ENCODE data around the gene UNC13B. TPM values are rescaled to one million over a fixed set of nuclear protein-coding genes. Genes with fewer than 3 reads are reported as not detected.
A peak's percentile ranks its signal among the peaks of the same experiment; 100 is the strongest.

Gene UNC13B
- total and polyA plus RNA-seq, 7 donors = 7.0 to 12.9 (median 10.5) TPM

DNA sequence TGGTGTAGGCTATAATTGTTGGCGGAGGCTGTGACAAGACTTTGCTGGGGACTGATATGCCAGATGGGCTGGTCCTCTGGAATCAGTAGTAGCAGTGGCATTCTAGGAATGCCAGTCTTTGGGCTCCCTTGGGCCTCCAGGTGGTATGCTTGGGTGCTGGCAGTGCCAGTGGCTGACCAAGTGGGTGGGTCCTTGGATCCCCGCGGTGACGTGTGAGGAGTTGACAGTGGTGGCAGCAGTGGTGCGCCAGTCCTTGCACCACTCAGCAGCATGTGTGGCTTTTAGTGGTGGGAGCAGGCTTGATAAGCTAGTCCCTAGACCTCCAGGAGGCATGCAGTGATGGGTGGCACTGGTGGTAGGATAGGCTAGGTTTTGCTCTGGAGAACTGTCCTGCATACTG is 63.9 kb downstream of the UNC13B start:
- Histone ChIP-seq H3K4me3 (no peak overlapping the region), H3K27me3 (ENCODE audit: insufficient read depth in 3 of 3, low read length in 2 of 3) (no peaks in the 10 kb centered on the region), H3K27ac (no peak overlapping the region), H3K4me1 (peaks cover 34% of the 10 kb centered on the region), H3K9me3 (peaks cover 19% of the 10 kb centered on the region), H3K36me3 (ENCODE audit: insufficient read depth in 1 of 2, low read depth in 1 of 2) (no peaks in the 10 kb centered on the region)
- DNase-seq (no peak), ATAC-seq (peak in 1 of 4 donors; percentile 27)
- intact Hi-C loops (cut with DNase I) = loop anchor here in 1 of 2 donors (5.0 kb wide), 1 partner anchor 58 kb away; no protein-coding TSS in a partner anchor
- TF ChIP-seq, protein P1, sequence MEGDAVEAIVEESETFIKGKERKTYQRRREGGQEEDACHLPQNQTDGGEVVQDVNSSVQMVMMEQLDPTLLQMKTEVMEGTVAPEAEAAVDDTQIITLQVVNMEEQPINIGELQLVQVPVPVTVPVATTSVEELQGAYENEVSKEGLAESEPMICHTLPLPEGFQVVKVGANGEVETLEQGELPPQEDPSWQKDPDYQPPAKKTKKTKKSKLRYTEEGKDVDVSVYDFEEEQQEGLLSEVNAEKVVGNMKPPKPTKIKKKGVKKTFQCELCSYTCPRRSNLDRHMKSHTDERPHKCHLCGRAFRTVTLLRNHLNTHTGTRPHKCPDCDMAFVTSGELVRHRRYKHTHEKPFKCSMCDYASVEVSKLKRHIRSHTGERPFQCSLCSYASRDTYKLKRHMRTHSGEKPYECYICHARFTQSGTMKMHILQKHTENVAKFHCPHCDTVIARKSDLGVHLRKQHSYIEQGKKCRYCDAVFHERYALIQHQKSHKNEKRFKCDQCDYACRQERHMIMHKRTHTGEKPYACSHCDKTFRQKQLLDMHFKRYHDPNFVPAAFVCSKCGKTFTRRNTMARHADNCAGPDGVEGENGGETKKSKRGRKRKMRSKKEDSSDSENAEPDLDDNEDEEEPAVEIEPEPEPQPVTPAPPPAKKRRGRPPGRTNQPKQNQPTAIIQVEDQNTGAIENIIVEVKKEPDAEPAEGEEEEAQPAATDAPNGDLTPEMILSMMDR (IDR thresholded peaks at IDR 0.05) = no peak
- WGBS, 3 donors = 73 to 79% (median 75%) methylated on average over 5 of the region's 5 CpGs

DNA sequence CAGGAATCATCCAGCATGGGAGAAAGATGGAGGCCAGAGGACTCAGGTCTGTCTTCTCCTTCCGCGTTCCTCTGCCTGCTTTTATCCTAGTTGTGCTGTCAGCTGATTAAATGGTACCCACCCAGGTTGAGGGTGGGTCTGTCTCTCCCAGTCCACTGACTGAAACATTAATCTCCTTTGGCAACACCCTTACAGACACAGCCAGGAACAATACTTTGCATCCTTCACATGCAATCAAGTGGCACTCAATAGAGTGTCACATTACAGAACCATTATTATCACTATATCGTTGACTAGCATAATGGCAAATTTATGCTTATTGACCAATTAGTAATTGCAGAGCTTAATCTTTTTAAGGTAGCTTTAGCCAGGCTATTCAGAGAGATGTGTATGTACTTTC is 64.8 kb downstream of the UNC13B start:
- DNase-seq (no peak), ATAC-seq (peak in 1 of 4 donors; percentile 27)
- Histone ChIP-seq H3K27me3 (ENCODE audit: insufficient read depth in 3 of 3, low read length in 2 of 3) (no peaks in the 10 kb centered on the region), H3K27ac (no peak overlapping the region), H3K36me3 (ENCODE audit: insufficient read depth in 1 of 2, low read depth in 1 of 2) (no peaks in the 10 kb centered on the region), H3K4me1 (peaks cover 43% of the 10 kb centered on the region), H3K4me3 (no peak overlapping the region), H3K9me3 (peaks cover 19% of the 10 kb centered on the region)
- TF ChIP-seq, protein P1 (IDR thresholded peaks at IDR 0.05) = no peak
- intact Hi-C loops (cut with DNase I) = loop anchor here in 1 of 2 donors (5.0 kb wide), 1 partner anchor 59 kb away; no protein-coding TSS in a partner anchor
- 52 to 76% (median 69%) methylated on average over 3 of the region's 3 CpGs for WGBS, 3 donors

DNA sequence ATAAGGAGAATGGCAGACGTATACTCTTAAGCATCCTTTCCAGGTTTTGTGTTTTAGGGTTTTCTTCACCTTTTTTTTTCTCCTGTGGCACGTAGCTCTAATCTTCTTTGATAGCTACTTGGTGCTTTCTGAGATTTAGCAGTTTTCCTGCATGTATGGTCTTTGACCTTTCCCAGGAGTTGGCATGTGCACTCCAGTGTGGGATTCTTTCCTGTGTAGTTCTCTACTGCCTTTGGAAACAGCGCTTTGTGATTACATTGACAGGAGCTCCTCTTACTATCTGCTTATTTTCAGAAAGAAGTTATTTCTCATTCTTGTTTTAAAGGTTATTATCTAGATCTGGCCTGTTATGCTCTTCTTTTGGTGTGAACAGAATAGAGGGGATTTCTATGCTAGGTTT is 65.5 kb downstream of the UNC13B start:
- no peaks in the 10 kb centered on the region for H3K36me3 ChIP-seq (ENCODE audit: insufficient read depth in 1 of 2, low read depth in 1 of 2)
- peak in 1 of 4 donors; percentile 27 for ATAC-seq
- no peak for DNase-seq
- no peak overlapping the region for H3K4me3 ChIP-seq
- WGBS, 3 donors = 22 to 50% (median 28%) methylated on average over 3 of the region's 3 CpGs
- H3K27me3 ChIP-seq (ENCODE audit: insufficient read depth in 3 of 3, low read length in 2 of 3) = no peaks in the 10 kb centered on the region
- TF ChIP-seq, protein P1 (IDR thresholded peaks at IDR 0.05) = no peak
- intact Hi-C loops (cut with DNase I) = loop anchor here in 1 of 2 donors (5.0 kb wide), 1 partner anchor 60 kb away; no protein-coding TSS in a partner anchor
- H3K27ac ChIP-seq = peak overlapping the region; percentile 60
- peaks cover 19% of the 10 kb centered on the region for H3K9me3 ChIP-seq
- peaks cover 46% of the 10 kb centered on the region for H3K4me1 ChIP-seq

DNA sequence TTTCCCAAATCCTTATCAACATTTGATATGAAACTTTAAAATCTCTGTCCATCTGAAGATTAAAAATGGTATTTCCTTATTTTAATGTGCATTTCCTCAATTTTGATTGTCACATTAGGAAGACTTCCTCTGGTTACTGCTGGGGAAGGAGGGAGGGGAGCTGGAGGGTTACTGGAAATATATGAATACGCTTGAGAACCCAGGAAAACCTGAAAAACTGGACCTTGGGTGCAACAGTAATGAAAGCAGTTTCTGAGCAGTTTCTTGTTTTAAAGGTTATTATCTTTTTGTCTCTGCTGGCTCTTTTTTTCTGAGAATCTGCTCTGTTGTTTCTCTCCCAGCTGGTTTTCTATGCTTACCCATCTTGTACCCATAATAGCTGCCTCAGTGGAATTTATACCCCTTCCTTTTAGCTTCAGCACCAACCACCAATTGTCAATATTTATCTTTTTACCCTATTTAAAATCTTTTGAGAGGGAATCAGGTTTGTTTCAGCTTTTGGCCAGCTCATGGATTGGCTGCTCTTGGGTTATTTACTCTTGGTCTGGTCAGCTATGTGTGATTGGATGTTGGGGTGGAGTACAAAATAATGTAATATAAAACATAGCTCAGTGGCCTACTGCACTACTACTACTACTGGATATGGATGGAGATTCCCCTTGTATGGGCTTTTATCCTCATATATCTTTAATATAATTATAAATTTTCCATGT is 67.4 kb downstream of the UNC13B start:
- no peaks in the 10 kb centered on the region for H3K36me3 ChIP-seq (ENCODE audit: insufficient read depth in 1 of 2, low read depth in 1 of 2)
- 78 to 86% (median 82%) methylated on average over 1 of the region's 1 CpG for WGBS, 3 donors
- H3K27ac ChIP-seq = peak overlapping the region; percentile 84
- ATAC-seq = no peak
- TF ChIP-seq, protein P1 (IDR thresholded peaks at IDR 0.05) = no peak
- peaks cover 6% of the 10 kb centered on the region for H3K9me3 ChIP-seq
- H3K4me1 ChIP-seq = peaks cover 57% of the 10 kb centered on the region
- no peaks in the 10 kb centered on the region for H3K27me3 ChIP-seq (ENCODE audit: insufficient read depth in 3 of 3, low read length in 2 of 3)
- intact Hi-C loops (cut with DNase I) = loop anchor here in 1 of 2 donors (5.0 kb wide), 1 partner anchor 62 kb away; no protein-coding TSS in a partner anchor
- DNase-seq = no peak
- no peak overlapping the region for H3K4me3 ChIP-seq

Data from psoas muscle (tissue), 8 donors.